Astrocyte (in vitro differentiated cells and primary cell): ENCODE results near the gene IQSEC3.

Experiments used
- CTCF ChIP-seq: IDR thresholded peaks from 2 replicates; pipeline ENCODE4 v1.5.1; 2011; ENCODE audit warnings: low read depth, mild to moderate bottlenecking, inconsistent platforms, low read length, moderate library complexity; ENCODE audit not compliant: insufficient read depth
- EZH2 ChIP-seq: IDR thresholded peaks from 2 replicates; pipeline ENCODE4 v1.6.1; 2012; ENCODE audit warnings: mild to moderate bottlenecking, low read length, inconsistent platforms; ENCODE audit not compliant: insufficient read depth

DNA sequence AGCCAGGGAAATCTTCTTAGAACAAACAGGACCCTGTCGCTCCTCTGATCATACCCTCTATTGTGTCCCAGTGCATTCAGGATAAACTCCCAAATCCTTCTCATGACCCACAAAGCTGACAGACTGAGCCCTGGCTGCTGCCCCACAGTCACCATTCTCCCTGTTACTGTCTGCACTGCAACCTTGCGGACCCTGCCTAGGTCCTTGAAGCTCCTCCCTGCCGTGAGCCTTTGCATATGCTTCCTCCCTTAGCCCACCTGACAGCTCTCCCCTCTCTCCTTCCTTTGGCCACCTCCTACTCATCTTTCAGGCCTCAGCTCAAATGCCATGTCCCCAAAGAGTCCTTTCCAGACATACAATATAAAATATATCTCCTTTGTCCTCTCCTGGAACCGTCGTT is 85.0 kb downstream of the IQSEC3 start:
- TF ChIP-seq CTCF = no peak
- TF ChIP-seq EZH2 = no peak
